GM19463 (cell line): ENCODE measurements around the gene EPB41L1.
A peak's percentile ranks its signal among the peaks of the same experiment; 100 is the strongest.

ENCODE experiments used
- ATAC-seq: cut with Tn5 transposase; IDR thresholded peaks from one replicate; pipeline ENCODE4 v1.9.1; 2021; ENCODE audit warnings: mild to moderate bottlenecking, moderate library complexity; ENCODE audit not compliant: unreplicated experiment

EPB41L1 gene

DNA sequence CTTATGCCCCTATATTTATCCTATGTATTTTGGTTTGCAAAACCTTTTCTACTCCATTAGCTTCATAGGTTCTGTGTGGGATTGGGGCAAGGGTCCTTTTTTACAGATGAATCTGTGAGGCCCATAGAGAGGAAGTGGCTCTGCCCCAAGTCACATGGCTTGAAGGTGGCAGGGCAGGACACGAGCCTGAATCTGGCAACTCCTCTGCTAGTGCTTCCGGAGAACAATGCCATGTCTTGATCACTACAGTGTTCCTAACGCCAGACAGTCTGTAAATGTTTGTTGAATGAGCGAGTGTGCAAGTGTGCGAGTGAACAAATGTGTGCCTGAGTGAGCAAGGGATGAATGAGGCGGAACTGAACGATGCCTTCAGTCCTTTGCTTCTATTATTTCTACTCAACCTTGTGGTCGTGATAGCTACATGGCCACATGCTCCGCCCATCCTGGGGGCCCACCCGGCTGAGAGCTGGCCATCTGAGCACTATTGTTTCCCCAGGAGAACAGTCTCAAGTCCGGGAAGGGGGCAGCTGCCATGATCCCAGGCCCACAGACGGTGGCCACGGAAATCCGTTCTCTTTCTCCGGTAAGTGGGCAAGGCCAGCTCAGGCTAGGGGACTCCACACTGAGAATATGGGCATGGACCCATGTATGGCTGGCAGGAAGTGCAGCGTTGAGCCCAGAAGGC is 64.0 kb downstream of the EPB41L1 start:
- no peak for ATAC-seq

DNA sequence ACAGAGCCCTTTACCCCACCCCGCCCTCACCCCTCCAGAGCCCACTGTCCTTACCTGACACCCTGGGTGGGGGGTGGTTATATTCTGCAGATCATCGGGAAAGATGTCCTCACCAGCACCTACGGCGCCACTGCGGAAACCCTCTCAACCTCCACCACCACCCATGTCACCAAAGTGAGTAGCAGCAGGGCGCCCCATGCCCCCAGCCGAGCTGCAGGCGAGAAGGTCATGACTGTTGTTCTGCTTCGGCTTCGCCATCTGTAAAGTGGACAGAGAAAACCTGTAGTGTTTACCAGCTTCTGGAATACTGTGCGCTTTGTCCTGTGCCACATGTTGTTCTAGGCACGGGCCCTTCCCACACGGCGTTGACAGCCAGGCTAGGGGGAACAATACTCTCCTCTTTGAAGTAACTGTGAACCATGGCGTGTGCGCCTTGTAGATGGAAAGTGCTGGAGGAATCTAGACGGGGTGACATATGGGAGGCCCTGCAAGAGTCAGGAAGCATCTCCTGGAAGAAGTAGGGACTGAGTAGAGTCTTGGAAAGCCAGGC is 65.2 kb downstream of the EPB41L1 start:
- no peak for ATAC-seq

DNA sequence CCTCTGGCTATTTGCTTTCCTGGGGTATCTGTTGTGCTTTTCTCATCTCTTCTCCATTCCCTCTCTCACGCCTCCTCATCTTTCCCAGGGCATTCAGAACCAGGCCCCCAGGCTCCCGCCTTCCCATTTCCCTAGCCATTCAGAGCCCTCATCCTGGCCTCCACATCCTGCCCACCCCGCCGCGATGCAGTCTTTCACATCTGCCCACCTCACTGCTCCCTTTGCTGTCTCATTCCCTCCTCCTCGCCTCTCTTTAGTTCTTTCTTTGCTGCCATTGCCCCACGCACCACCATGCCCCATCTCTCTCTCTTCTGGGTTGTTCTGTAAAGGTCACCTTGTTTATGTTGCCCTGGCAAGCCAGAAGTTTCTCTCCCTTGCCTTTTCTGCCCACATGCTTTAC is 71.1 kb downstream of the EPB41L1 start:
- no peak for ATAC-seq

DNA sequence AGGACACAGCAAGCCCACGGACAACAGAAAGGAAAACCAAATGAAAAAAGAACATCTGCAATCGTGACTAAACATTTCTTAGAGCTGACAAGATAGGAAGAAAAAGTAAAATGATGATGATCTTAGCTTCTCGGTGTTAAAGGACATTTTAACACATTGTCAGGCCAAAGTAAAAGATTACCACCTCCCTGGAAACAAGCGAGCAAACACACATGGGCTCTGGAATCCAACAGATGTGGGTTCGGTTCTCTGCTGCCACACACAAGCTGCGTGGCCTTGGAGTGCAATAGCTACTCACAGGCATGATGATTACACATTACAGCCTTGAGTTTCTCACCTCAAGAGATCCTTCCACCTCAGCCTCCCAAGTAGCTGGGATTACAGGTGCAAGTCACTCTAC is 74.2 kb downstream of the EPB41L1 start:
- ATAC-seq, result no peak

DNA sequence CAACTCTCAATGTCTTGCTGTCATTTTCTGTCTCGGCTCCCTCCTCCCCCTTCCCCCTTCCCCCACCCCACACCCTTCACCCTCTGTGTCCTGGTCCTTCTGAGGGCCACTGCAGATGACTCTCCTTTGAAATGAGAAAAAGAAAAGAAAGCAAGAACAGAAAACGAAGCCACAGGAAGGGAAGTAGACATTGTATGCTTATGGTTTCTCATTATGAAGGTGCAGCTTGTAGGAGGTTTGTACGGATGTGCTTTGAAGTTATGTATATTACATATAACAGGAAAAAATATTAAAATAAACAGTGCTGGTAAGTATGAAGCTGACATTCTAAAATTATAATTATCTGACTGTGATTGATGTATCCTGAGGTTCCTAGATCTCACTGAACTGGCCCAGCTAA is 75.5 kb downstream of the EPB41L1 start:
- no peak for ATAC-seq

DNA sequence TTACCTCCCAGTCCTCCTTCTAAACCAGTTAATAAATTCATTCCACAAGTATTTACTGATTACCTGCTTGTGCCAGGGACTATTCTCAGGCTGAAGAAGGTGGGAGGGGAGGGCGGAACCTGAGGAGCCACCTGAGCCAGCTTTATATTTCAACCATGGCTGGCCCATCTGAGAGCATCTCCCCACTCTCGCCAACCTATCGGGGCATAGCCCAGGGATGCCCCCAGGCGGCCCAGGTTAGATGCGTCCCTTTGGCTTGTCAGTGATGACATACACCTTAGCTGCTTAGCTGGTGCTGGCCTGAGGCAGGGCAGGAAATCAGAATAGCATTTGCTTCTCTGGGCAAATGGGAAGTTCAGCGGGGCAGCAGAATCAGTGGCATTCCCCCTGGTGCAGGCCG is 76.8 kb downstream of the EPB41L1 start:
- no peak for ATAC-seq

DNA sequence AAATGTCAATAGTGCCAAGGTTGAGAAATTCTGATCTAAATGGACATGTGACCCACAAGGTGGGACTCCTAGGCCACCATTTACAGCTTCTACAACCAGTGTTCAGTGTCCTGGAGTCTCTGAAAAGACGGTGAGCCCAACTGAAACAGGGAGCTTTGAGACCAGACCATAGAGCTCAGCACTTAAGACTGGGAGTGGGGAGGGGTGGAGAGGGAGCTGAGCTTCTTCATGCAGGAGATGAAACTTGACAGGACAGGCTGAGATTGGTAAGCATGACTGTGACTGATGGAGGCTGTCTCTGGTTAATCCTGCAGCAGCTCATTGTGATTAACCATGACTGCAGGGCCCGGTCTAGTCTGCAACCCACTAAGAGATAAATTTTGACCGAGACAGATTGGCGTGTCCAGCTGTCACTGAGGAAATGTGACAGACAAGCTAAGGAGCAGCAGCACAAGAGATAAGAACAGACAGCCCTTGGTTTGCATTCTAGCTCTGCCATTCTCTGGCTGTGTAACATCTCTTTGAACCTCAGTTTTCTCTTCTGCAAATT is 80.3 kb downstream of the EPB41L1 start:
- no peak for ATAC-seq

DNA sequence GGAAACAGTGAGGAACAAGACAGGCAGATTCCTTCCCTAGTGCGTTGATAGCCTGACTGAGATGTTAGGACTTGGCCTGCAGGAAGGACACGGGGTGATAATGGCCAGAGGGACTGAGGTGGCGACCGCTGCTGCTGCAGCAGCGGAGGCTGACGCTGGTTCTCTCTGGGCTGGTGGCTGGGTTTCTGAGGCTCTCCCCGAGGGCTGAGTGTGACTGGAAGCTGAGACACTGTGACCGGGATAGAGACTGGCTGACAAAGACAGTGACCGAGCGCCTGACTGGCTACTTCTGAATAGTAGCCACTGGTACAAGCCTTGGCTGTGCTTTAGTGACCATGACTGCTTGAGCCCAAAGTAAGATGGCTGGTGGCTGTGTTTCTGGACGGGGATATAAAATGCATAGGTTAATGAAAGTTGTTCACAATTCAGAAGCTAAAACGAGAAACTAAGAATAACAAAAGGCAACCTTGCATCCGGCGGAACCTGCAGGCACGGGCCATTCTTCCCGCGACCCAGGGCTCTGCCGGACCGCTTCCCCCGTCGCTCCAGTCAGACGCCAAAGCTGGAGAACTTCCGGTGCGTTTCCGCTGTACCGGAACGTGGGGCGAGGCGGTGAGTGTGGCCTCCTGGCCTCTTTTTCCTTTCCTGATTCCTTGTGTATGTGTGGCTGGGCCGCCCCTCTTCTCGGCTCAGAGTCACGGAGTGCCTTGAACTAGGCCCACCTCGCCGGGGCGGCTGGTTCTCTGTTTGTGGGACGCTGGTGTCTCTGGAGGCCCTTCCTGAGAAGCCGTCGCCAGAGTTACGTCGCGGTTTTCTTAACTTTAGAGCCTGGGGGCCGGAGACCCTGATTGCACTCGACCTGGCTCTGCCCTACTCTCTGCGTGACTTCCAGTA is 81.6 kb downstream of the EPB41L1 start, which contains the start of gene AAR2:
TSS of gene AAR2 (plus strand) at position 587 of the 894 bp plus-strand sequence. CDS start 3,391 bp downstream, outside the sequence.
- peak; percentile 61 for ATAC-seq

DNA sequence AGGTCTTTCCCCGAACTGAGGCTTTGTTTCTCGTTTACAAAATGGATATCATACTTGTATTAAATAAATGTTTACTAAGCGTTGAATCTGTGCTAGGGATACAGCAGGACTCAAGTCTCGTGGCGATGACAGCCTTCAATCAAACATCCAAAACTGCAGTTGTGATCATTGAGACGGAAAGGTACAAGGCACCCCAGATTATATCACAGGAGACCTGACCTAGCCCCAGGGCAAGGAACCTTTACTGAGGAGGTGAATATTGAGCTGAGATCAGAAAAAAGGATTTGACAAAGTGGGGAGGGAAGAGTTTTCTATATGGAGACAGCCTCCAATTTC is 82.2 kb downstream of the EPB41L1 start:
- ATAC-seq, result no peak

DNA sequence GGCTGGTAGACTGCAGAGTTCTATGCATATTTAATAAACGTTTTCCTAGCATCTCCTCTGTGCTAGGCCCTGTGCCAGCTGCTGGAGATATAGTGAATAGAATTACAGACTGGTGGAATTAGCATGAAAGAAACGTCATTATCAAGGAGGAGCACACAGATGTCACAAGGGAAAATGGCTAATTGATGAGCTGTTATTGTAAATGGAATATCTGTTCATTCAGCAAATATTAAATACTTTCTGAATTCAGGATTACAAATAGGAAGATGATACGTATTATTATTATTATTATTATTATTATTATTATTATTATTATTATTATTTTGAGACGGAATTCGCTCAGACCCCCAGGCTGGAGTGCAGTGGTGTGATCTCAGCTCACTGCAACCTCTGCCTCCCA is 82.9 kb downstream of the EPB41L1 start:
- ATAC-seq, result no peak

DNA sequence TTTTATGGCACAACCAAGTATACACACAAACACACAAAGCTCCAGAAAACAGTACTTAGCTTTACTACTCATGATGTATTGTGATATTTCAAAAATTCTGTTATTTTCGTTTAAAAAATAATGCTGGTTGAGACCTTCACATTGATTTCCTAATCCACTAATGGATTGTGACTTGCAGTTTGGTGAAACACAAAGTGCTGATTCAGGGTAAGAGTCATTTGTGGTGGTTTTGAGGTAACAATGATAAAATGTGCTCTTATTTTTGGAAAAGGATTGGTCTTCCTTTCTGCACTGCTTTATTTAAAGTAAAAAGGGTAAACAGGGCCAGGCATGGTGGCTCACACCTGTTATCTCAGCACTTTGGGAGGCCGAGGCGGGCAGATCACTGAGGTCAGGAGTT is 83.6 kb downstream of the EPB41L1 start:
- ATAC-seq, result no peak

DNA sequence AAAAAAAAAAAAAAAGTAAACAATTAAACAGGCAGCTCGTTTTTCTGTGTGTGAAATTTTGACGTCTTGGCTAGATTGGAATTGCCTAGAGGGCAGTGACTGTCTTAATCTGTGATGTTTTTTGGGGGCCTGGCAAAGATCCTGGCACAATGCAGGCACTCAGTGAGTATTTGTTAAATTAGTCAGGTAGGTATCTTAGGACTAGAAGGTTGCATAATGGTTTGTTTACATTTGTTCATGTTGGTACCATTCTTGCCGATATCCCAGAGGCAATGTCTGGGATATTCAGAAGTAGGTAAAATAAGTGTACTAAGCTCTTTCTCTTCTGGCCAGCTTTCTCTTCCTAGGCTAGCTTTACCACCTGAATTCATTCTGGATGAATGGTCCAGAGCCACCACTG is 84.2 kb downstream of the EPB41L1 start:
- ATAC-seq, result no peak

DNA sequence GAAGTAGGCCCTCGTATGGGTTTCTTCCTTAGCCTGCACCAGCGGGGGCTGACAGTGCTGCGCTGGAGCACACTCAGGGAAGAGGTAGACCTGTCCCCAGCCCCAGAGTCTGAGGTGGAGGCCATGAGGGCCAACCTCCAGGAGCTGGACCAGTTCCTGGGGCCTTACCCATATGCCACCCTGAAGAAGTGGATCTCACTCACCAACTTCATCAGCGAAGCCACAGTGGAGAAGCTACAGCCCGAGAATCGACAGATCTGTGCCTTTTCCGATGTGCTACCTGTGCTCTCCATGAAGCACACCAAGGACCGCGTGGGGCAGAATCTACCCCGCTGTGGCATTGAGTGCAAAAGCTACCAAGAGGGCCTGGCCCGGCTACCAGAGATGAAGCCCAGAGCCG is 85.5 kb downstream of the EPB41L1 start:
- ATAC-seq, result no peak

DNA sequence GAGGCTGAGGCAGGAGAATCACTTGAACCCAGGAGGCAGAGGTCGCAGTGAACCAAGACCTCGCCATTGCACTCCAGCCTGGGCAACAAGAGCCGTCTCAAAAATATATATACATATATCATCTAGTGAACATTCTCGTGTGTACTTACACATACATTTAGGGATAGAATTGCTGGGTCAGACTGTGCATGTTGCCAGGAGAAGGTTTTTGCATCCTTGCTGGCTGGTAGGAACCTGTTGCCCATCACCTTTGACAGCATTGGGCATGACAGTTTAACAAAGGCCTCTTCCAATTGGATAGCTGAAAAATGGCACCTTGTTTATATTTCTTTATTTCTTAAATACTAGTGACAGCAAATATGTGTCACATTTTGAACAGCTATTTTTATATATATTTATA is 87.1 kb downstream of the EPB41L1 start:
- ATAC-seq, result no peak

DNA sequence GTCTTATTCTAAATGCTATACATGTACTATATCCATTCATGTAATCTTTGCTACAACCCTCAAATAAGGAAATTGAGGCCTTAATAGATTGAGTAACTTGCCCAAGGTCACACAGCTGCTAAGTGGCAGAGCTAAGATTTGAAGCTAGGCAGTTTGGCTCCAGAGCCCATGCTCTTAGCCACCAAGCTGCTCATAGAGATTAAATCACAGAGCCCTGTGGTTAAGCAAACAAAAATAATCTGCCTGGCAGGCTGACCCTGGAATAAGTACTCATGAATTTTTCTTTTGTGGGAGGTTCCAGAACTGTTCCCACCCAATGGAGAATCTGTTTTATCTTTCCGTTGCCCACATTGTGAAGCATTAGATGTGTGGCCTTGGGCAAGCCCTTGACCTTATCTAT is 89.2 kb downstream of the EPB41L1 start:
- ATAC-seq, result no peak

DNA sequence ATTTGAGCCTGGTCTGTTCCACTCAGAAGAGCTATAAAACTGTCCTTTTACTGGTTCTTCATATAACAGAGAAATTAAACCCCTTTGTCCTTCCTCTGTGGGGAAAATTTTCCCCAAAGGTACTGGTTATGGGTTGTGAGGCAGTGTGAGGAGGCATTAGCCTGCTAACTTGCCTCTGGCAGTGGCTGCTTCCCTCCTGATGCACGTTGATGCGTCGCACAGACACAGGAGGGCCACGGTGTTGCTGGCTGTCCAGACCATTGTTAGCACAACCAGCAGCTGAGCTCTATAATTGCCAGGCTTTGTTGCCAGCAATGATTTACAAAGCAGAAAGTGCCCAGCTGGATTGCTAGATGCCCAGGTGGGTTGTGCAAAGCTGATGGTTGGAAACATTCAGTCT is 91.9 kb downstream of the EPB41L1 start:
- ATAC-seq, result no peak

DNA sequence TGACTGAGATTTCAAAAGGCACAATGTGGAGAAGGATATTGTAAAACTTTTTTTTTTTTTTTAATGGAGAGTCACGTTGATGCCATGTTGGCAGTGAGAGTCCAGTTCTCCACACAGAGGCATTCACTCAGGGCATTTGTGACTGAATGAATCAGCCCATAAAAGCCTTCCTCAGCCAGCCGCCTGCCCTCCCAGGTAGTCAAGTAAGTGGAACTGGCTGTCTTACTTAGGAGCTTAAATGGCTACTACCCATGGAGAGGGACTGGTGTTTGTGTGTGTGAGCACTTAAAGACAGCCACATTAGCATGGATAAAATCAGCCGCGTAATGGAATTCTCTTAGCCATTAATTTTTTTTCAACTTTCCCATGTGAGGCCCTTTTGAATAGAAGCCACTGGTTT is 94.3 kb downstream of the EPB41L1 start:
- ATAC-seq, result no peak

DNA sequence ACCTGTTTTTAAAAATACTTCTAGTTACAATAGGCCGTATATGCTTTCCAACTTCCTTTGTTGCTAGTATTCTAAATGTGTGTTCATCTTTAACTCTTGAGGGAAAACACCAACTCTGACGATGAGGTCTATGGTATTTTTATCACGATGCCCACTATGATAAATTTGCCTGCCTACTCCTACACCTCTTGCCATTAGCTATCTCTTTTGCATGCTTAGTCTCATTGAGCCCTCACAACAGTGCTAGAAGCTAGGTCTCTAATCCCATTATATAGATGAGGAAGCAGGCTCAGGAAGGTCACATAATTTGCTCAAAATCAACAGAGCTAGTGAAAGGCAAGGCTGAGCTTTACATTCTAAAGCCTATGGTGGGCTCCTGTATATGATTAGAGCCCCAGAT is 94.9 kb downstream of the EPB41L1 start:
- no peak for ATAC-seq

DNA sequence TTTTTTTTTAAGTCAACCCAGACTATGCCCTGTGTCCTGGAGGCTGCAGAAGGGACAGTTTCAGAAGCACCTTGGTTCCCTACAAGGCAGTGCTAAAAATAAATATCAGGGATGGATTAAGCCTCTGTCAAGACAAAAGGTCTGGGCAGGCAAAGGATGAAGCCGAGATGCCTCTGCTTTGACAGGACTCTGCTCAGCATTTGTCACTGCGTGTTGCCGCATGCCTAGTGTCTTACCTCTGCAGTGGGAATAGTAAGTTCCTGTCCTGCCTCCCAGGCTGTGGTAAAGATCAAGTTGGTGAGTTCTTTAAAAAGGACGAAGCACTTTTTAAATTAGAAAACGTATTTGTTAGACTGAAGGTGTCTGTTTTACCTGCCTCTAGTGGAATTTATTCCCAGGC is 96.9 kb downstream of the EPB41L1 start:
- no peak for ATAC-seq

DNA sequence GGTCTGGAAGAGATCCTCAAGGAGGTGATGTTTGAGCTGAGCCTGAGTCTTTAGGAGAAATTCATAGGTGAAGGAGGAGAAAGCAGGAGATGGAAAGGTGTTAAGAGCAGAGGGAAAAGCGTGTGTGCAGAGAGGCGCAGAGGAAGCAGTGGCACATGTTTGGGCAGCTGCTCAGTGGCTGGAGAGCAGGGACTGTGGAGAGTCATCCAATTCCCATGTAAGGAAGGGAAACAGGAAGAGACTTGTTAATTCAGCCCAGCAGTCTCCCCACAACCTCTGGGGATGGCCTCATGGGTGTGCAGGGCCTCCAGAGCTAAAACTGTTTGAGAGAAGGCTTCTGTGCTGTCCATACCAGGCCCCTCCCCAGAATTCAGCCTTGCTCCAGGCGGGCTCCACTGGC is 98.0 kb downstream of the EPB41L1 start:
- ATAC-seq, result no peak

DNA sequence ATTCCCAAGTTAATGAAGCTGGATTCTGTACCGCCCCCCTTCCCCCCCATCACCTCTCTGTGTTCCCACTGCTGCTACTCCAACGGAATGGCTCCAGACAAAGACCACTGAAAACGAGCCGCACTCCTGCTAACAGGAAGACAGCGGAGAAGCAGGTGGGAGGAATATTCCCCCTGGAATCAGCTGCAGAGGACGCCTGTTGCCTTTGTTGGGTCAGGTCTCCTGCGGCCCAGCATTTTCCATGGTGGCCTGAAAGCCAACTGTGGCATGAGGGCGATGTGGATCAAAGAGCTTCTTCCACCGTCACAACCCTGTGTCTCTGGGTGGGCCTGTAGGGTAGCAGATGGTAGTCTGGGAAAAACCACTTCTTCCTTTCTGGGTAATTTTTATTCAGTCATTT is 98.5 kb downstream of the EPB41L1 start:
- ATAC-seq, result no peak

DNA sequence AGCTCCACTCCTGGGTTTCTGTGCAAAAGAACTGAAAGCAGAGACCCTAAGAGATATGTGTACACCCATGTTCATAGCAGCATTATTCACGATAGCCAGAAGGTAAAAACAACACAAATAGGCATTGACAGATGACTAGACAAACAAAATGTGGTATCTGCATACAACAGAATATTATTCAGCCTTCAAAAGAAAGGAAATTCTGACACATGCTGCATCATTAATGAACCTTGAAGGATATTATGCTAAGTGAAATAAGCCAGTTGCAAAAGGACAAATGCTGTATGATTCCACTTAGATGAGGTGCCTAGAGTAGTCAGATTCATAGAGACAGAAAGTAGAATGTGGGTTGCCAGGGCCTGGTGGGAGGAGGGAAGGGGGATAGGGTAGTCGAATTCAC is 99.5 kb downstream of the EPB41L1 start:
- no peak for ATAC-seq
